Sigmoid colon (tissue), 7 donors: ENCODE measurements around the gene GCH1. TPM values are rescaled to one million over a fixed set of nuclear protein-coding genes. Genes with fewer than 3 reads are reported as not detected.

Source experiments
- DNase-seq: peaks from one replicate; pipeline ENCODE4 v3.0.0-alpha.2; 2019
- H3K27ac ChIP-seq, 4 donors: fragments of 200-600 bp; sonication (generic); one replicate each; pipeline ENCODE4 v1.5.1; 2016 to 2019; ENCODE audit warnings: mild to moderate bottlenecking in 1 of 4
- H3K27me3 ChIP-seq, 3 donors: fragments of 200-600 bp; sonication (generic); one replicate each; pipeline ENCODE4 v1.5.1; 2019; ENCODE audit warnings: mild to moderate bottlenecking in 1 of 3
- H3K36me3 ChIP-seq, 4 donors: fragments of 200-600 bp; sonication (generic); one replicate each; pipeline ENCODE4 v1.5.1; 2016 to 2019
- H3K4me1 ChIP-seq, 4 donors: fragments of 200-600 bp; sonication (generic); one replicate each; pipeline ENCODE4 v1.5.1; 2017 to 2019
- H3K4me3 ChIP-seq, 4 donors: fragments of 200-600 bp; sonication (generic); one replicate each; pipeline ENCODE4 v1.5.1; 2017 to 2019; ENCODE audit warnings: mild to moderate bottlenecking in 2 of 4, moderate library complexity in 1 of 4
- H3K9me3 ChIP-seq, 4 donors: fragments of 200-600 bp in 3 of 4; sonication (generic) in 3 of 4; one replicate each; pipeline versions ENCODE4 v1.5.1 to v1.6.1; 2013 to 2019
- CTCF ChIP-seq, 4 experiments: fragments of 450-650 bp in 3 of 4; fragments of 200-600 bp in 1 of 4; IDR thresholded peaks; one replicate each; pipeline ENCODE4 v1.5.1; 2016 to 2019; ENCODE audit warnings: antibody characterized with exemption in 4 of 4, mild to moderate bottlenecking in 3 of 4, moderate library complexity in 2 of 4
- EP300 ChIP-seq, 4 donors: sonication (generic); formaldehyde crosslinking; IDR thresholded peaks; one replicate each; pipeline ENCODE4 v1.6.1; 2017; ENCODE audit warnings: antibody characterized with exemption in 4 of 4
- POLR2A ChIP-seq, 2 donors: fragments of 450-650 bp; IDR thresholded peaks; one replicate each; pipeline ENCODE4 v1.6.1; 2016; ENCODE audit warnings: antibody characterized with exemption in 2 of 2, mild to moderate bottlenecking in 2 of 2, moderate library complexity in 2 of 2
- POLR2AphosphoS5 ChIP-seq, 4 donors: sonication (generic); formaldehyde crosslinking; IDR thresholded peaks; one replicate each; pipeline ENCODE4 v1.6.1; 2017; ENCODE audit warnings: antibody characterized with exemption in 4 of 4
- WGBS, 2 donors: extraction: QIAGEN DNeasy Blood & Tissue Kit; methylation state at CpG; one replicate each; pipeline ENCODE4 v1.1.7; 2013; 5-methylcytosine and 5-hydroxymethylcytosine counted together
- intact Hi-C: fragments of 100-400 bp; cut with DNase I; formaldehyde crosslinking; loops from one replicate; pipeline ENCODE4 v1.15.1; 2023
- polyA plus RNA-seq, 3 donors: library from polyadenylated mRNA; stranded (reverse); fragments of 200-250 nt; gene quantifications; one replicate each; pipeline ENCODE4 v1.2.3, GENCODE V29; 2013
- total RNA-seq, 4 donors: library from RNA; depleted of rRNA; stranded (reverse); fragments of >200 nt; gene quantifications; one replicate each; pipeline ENCODE4 v1.1.0, GENCODE V29; 2016
- donor health status: healthy with polysubstance abuse.
- donor health status: Bipolar disorder and iron deficiency.
- donor health status: healthy.

GCH1 gene
- total and polyA plus RNA-seq, 7 donors: 3.2 to 46.2 (median 8.1) TPM

- no peak overlapping the region for H3K4me3 ChIP-seq
- 37 to 81% methylated on average over 2 of the region's 2 CpGs for WGBS, 2 donors
- no peaks in the 10 kb centered on the region for H3K9me3 ChIP-seq
- no peaks in the 10 kb centered on the region for H3K36me3 ChIP-seq
- H3K27ac ChIP-seq: no peak overlapping the region
- intact Hi-C loops: no loop called here
- DNase-seq: no peak
- no peaks in the 10 kb centered on the region for H3K27me3 ChIP-seq
- TF ChIP-seq CTCF (IDR thresholded peaks at IDR 0.05) (no peak), EP300 (IDR thresholded peaks at IDR 0.05) (no peak), POLR2A (IDR thresholded peaks at IDR 0.05) (no peak), POLR2AphosphoS5 (IDR thresholded peaks at IDR 0.05) (no peak)
- no peaks in the 10 kb centered on the region for H3K4me1 ChIP-seq
Measured at GRCh38 chr14:54854181-54854580, 48.4 kb downstream of the GCH1 start.

GRCh38 chr14:54853339-54853738 is 49.3 kb downstream of the GCH1 start:
- Histone ChIP-seq H3K4me3 (no peak overlapping the region), H3K36me3 (no peaks in the 10 kb centered on the region), H3K4me1 (no peaks in the 10 kb centered on the region), H3K27me3 (no peaks in the 10 kb centered on the region), H3K27ac (no peak overlapping the region), H3K9me3 (no peaks in the 10 kb centered on the region)
- no peak for DNase-seq
- intact Hi-C loops: no loop called here
- TF ChIP-seq EP300 (IDR thresholded peaks at IDR 0.05): no peak
- no peak for TF ChIP-seq POLR2A (IDR thresholded peaks at IDR 0.05)
- TF ChIP-seq CTCF (IDR thresholded peaks at IDR 0.05): no peak
- no peak for TF ChIP-seq POLR2AphosphoS5 (IDR thresholded peaks at IDR 0.05)
- 93 to 96% methylated on average over 3 of the region's 3 CpGs for WGBS, 2 donors

- H3K27ac ChIP-seq: no peak overlapping the region
- H3K9me3 ChIP-seq: no peaks in the 10 kb centered on the region
- no peaks in the 10 kb centered on the region for H3K4me1 ChIP-seq
- DNase-seq: no peak
- no peak for TF ChIP-seq POLR2AphosphoS5 (IDR thresholded peaks at IDR 0.05)
- no peak for TF ChIP-seq CTCF (IDR thresholded peaks at IDR 0.05)
- no peak for TF ChIP-seq EP300 (IDR thresholded peaks at IDR 0.05)
- no peak for TF ChIP-seq POLR2A (IDR thresholded peaks at IDR 0.05)
- intact Hi-C loops: no loop called here
- no peaks in the 10 kb centered on the region for H3K27me3 ChIP-seq
- no peak overlapping the region for H3K4me3 ChIP-seq
- 83 to 91% methylated on average over 3 of the region's 3 CpGs for WGBS, 2 donors
- no peaks in the 10 kb centered on the region for H3K36me3 ChIP-seq
Measured at GRCh38 chr14:54852215-54852614, 50.4 kb downstream of the GCH1 start.

GRCh38 chr14:54848910-54849309 is 53.7 kb downstream of the GCH1 start:
- Histone ChIP-seq H3K36me3 (no peaks in the 10 kb centered on the region), H3K27me3 (no peaks in the 10 kb centered on the region), H3K4me1 (no peaks in the 10 kb centered on the region), H3K9me3 (no peaks in the 10 kb centered on the region), H3K4me3 (no peak overlapping the region), H3K27ac (no peak overlapping the region)
- 94 to 97% methylated on average over 1 of the region's 1 CpG for WGBS, 2 donors
- TF ChIP-seq POLR2AphosphoS5 (IDR thresholded peaks at IDR 0.05) (no peak), POLR2A (IDR thresholded peaks at IDR 0.05) (no peak), EP300 (IDR thresholded peaks at IDR 0.05) (no peak), CTCF (IDR thresholded peaks at IDR 0.05) (no peak)
- intact Hi-C loops: no loop called here
- no peak for DNase-seq

DNA sequence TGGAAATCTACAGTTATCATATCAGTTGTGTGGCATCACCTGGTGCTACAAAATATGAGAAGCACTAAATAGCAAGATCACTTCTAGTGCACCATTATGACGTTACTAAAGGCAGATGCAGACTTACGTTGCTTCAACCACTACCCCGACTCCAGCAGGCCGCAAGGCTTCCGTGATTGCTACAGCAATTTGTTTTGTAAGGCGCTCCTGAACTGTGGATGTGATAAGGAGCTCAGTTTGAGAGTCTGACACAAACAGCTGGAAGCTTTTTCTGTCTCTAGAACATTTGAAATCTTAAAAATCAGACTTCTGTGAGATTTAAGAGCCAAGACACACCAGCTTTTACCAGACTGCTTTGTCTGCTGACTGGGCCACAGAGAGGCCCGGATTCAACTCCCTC is 57.0 kb downstream of the GCH1 start:
- H3K9me3 ChIP-seq: no peaks in the 10 kb centered on the region
- no peak overlapping the region for H3K27ac ChIP-seq
- no peak for DNase-seq
- intact Hi-C loops: no loop called here
- no peaks in the 10 kb centered on the region for H3K27me3 ChIP-seq
- 94 to 97% methylated on average over 7 of the region's 7 CpGs for WGBS, 2 donors
- H3K36me3 ChIP-seq: no peaks in the 10 kb centered on the region
- H3K4me3 ChIP-seq: no peak overlapping the region
- H3K4me1 ChIP-seq: no peaks in the 10 kb centered on the region
- TF ChIP-seq POLR2AphosphoS5 (IDR thresholded peaks at IDR 0.05) (no peak), POLR2A (IDR thresholded peaks at IDR 0.05) (no peak), CTCF (IDR thresholded peaks at IDR 0.05) (no peak), EP300 (IDR thresholded peaks at IDR 0.05) (no peak)
